Gastroesophageal sphincter (tissue), 4 donors: ENCODE results near the gene ANO7. TPM values are rescaled to one million over a fixed set of nuclear protein-coding genes. Genes with fewer than 3 reads are reported as not detected.

Source experiments
- ATAC-seq: fragments of 150-250 bp; one replicate; pipeline ENCODE4 v1.9.1; 2016; ENCODE audit warnings: mild to moderate bottlenecking, moderate library complexity
- H3K27ac ChIP-seq, 4 donors: fragments of 200-600 bp; sonication (generic) in 3 of 4; 1 replicate in 3 of 4; 2 replicates in 1 of 4; pipeline ENCODE4 v1.5.1; 2016 to 2019
- H3K27me3 ChIP-seq: fragments of 200-600 bp; sonication (generic); one replicate; pipeline ENCODE4 v1.5.1; 2019
- H3K36me3 ChIP-seq, 2 donors: fragments of 200-600 bp; sonication (generic); one replicate each; pipeline ENCODE4 v1.5.1; 2019; ENCODE audit warnings: control low read depth in 1 of 2
- H3K4me1 ChIP-seq, 3 donors: fragments of 200-600 bp; sonication (generic); 1 replicate in 2 of 3; 2 replicates in 1 of 3; pipeline ENCODE4 v1.5.1; 2016 to 2019; ENCODE audit warnings: control low read depth in 2 of 3
- H3K4me3 ChIP-seq, 2 donors: fragments of 200-600 bp; sonication (generic); one replicate each; pipeline ENCODE4 v1.5.1; 2019; ENCODE audit warnings: mild to moderate bottlenecking in 1 of 2, moderate library complexity in 1 of 2
- H3K9me3 ChIP-seq, 3 donors: fragments of 200-600 bp; sonication (generic); one replicate each; pipeline ENCODE4 v1.5.1; 2017 to 2019; ENCODE audit warnings: control low read depth in 2 of 3
- EP300 ChIP-seq: sonication (generic); formaldehyde crosslinking; IDR thresholded peaks from one replicate; pipeline ENCODE4 v1.6.1; 2017; ENCODE audit warnings: antibody characterized with exemption, mild to moderate bottlenecking
- POLR2A ChIP-seq, 2 donors: fragments of 450-650 bp; IDR thresholded peaks; one replicate each; pipeline ENCODE4 v1.6.1; 2017; ENCODE audit warnings: antibody characterized with exemption in 2 of 2, mild to moderate bottlenecking in 2 of 2, moderate library complexity in 1 of 2
- POLR2AphosphoS5 ChIP-seq: sonication (generic); formaldehyde crosslinking; IDR thresholded peaks from one replicate; pipeline ENCODE4 v1.6.1; 2017; ENCODE audit warnings: antibody characterized with exemption
- whole genome bisulfite sequencing, 2 donors: methylation state at CpG; one replicate each; pipeline ENCODE4 v1.1.5; 2018; ENCODE audit warnings: low coverage in 1 of 2; 5-methylcytosine and 5-hydroxymethylcytosine counted together
- total RNA-seq, 4 donors: library from RNA; depleted of rRNA; stranded (reverse); fragments of >200 nt; gene quantifications; one replicate each; pipeline ENCODE4 v1.1.0, GENCODE V29; 2016
- TF ChIP-seq, protein P1 (sequence below), 4 experiments: fragments of 200-600 bp in 2 of 4; fragments of 450-650 bp in 2 of 4; sonication (generic) in 1 of 4; IDR thresholded peaks; one replicate each; pipeline ENCODE4 v1.5.1; 2017 to 2019; ENCODE audit warnings: antibody characterized with exemption in 4 of 4, mild to moderate bottlenecking in 2 of 4, moderate library complexity in 2 of 4

ANO7 gene
- total RNA-seq, 4 donors from 2014 or later = 0.16 to 0.81 (median 0.53) TPM

DNA sequence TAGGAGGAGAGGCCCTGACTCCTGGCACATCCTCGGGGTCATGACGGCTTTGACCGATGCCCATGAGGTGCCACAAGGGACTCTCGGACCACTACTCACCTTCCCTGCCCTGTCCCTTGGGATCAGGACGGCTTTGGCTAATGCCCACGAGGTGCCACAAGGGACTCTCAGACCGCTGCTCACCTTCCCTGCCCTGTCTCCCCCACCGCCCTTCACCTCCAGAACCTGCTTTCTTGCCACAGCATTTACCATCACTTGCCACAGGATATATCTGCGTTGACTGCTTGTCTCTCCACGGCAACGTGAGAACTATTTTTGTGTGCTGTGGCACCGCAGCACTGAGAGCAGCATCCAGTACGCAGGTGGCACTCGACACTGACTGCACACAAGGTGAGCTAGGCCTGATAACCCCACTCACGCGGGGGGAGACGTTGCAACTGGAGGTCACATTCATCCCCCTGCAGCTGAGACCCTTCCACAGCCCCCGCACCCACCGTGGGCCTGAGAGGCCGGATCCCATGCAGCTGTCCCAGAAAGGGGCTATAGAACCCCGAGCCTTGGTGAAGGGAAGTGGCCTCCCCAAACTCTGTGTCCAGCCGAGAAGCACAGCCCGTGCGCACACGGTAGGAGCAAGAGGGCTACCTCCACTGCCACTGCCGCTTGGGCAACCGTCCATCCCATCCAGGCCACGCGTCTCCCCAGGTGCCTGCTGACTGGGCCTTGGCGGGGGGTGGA, 47.5 kb downstream of the ANO7 start:
- H3K36me3 ChIP-seq = peaks cover 0 to 100% of the 10 kb centered on the region in 2 donors
- H3K9me3 ChIP-seq = no peaks in the 10 kb centered on the region
- no peaks in the 10 kb centered on the region for H3K27me3 ChIP-seq
- H3K27ac ChIP-seq = no peak overlapping the region
- no peak for ATAC-seq
- H3K4me1 ChIP-seq = no peaks in the 10 kb centered on the region
- WGBS, 2 donors = 77 to 84% methylated on average over 10 to 13 of the region's 30 CpGs
- TF ChIP-seq POLR2A (IDR thresholded peaks at IDR 0.05) (no peak), POLR2AphosphoS5 (no peak), EP300 (no peak)
- TF ChIP-seq, protein P1, sequence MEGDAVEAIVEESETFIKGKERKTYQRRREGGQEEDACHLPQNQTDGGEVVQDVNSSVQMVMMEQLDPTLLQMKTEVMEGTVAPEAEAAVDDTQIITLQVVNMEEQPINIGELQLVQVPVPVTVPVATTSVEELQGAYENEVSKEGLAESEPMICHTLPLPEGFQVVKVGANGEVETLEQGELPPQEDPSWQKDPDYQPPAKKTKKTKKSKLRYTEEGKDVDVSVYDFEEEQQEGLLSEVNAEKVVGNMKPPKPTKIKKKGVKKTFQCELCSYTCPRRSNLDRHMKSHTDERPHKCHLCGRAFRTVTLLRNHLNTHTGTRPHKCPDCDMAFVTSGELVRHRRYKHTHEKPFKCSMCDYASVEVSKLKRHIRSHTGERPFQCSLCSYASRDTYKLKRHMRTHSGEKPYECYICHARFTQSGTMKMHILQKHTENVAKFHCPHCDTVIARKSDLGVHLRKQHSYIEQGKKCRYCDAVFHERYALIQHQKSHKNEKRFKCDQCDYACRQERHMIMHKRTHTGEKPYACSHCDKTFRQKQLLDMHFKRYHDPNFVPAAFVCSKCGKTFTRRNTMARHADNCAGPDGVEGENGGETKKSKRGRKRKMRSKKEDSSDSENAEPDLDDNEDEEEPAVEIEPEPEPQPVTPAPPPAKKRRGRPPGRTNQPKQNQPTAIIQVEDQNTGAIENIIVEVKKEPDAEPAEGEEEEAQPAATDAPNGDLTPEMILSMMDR (IDR thresholded peaks at IDR 0.05) = no peak
- H3K4me3 ChIP-seq = no peak overlapping the region

DNA sequence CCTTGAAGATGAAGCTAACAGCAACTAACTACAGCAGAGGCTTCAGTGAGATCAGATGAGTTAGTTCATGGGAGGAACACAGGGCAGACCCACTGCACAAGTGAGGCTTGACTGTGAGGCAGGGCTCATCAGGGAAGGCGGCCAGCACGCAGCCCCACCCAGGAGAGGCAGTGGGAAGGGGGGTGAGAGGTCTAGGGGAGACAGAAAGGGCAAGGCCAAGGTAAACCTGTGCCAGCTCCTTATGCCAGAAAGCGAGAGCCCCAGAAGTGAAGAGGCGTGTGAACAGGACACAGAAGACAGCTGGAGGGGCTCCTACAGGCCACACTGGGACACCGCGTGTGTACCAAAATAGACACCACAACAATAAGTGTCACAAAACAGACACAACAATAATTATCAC, 48.6 kb downstream of the ANO7 start:
- WGBS, 2 donors = 94% methylated on average over 3 of the region's 6 CpGs; no CpG with 5 or more reads in 1 of the 2 donors
- no peaks in the 10 kb centered on the region for H3K4me1 ChIP-seq
- ATAC-seq = no peak
- no peak overlapping the region for H3K27ac ChIP-seq
- no peaks in the 10 kb centered on the region for H3K27me3 ChIP-seq
- H3K36me3 ChIP-seq = peaks cover 0 to 100% of the 10 kb centered on the region in 2 donors
- H3K4me3 ChIP-seq = no peak overlapping the region
- no peaks in the 10 kb centered on the region for H3K9me3 ChIP-seq
- TF ChIP-seq, protein P1 (IDR thresholded peaks at IDR 0.05) = no peak

DNA sequence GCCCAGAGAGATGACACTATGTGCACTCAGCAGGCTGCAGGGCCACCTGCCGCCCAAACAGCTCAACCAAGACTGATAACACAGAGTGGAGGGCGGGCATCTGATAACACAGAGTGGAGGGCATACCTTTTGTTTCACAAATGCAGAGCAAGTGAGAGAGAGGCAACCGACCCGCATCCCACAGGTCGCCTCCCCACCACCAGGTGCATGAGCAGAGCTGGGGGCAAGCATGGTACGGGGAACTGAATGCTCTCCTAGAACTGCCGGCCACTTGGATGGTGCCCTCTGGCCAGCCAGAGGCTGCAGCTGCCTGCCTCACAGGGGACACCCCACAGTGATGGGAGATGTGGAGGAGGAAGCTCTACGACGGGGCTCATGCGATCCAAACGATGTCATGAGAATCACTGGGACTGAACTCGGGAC, 49.5 kb downstream of the ANO7 start:
- TF ChIP-seq POLR2A (IDR thresholded peaks at IDR 0.05) = no peak
- no peak for TF ChIP-seq EP300
- TF ChIP-seq, protein P1 (IDR thresholded peaks at IDR 0.05) = no peak
- no peak for TF ChIP-seq POLR2AphosphoS5
- 73% methylated on average over 6 of the region's 12 CpGs; no CpG with 5 or more reads in 1 of the 2 donors for WGBS, 2 donors
- Histone ChIP-seq H3K4me1 (no peaks in the 10 kb centered on the region), H3K27ac (no peak overlapping the region), H3K9me3 (no peaks in the 10 kb centered on the region), H3K4me3 (no peak overlapping the region), H3K27me3 (no peaks in the 10 kb centered on the region), H3K36me3 (peaks cover 0 to 100% of the 10 kb centered on the region in 2 donors)
- no peak for ATAC-seq

DNA sequence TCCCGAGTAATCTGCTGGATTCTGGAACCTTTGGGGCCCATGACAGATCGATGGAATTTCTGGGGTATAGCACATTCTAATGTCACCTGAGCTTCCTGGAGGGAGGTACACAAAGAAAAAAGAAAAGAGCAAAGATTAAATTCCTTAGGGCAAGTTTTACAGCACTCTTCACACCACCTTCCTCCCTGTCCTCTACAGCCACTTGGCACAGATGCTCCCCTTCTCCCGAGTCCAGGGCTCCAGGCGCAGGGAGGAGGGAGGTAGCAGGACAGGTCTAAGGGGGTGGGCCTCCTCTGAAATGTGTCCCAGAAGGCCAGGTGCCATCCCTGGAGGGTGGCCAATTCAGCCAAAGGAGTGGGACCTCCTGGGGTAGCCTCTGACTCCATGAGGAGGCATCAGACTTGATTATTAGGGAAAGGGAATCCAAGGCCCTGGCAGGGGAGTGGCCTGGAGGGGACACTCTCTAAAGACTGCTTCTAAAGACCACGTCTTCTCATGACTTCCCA, 50.3 kb downstream of the ANO7 start:
- H3K36me3 ChIP-seq = peaks cover 0 to 100% of the 10 kb centered on the region in 2 donors
- TF ChIP-seq POLR2A (IDR thresholded peaks at IDR 0.05) (no peak), EP300 (no peak), POLR2AphosphoS5 (no peak)
- TF ChIP-seq, protein P1 (IDR thresholded peaks at IDR 0.05) = no peak

More for the DNA sequence above, 50.3 kb downstream of the ANO7 start:
- Histone ChIP-seq H3K4me3 (no peak overlapping the region), H3K4me1 (no peaks in the 10 kb centered on the region), H3K27ac (no peak overlapping the region), H3K9me3 (no peaks in the 10 kb centered on the region), H3K27me3 (no peaks in the 10 kb centered on the region)
- no peak for ATAC-seq
- 67 to 73% methylated on average over 3 of the region's 5 CpGs for WGBS, 2 donors
